ENCODE measurements around the gene PCNX2.

GRCh38 chr1:233253832-233254331, 41.6 kb downstream of the PCNX2 start:
- TF ChIP-seq, protein P1, sequence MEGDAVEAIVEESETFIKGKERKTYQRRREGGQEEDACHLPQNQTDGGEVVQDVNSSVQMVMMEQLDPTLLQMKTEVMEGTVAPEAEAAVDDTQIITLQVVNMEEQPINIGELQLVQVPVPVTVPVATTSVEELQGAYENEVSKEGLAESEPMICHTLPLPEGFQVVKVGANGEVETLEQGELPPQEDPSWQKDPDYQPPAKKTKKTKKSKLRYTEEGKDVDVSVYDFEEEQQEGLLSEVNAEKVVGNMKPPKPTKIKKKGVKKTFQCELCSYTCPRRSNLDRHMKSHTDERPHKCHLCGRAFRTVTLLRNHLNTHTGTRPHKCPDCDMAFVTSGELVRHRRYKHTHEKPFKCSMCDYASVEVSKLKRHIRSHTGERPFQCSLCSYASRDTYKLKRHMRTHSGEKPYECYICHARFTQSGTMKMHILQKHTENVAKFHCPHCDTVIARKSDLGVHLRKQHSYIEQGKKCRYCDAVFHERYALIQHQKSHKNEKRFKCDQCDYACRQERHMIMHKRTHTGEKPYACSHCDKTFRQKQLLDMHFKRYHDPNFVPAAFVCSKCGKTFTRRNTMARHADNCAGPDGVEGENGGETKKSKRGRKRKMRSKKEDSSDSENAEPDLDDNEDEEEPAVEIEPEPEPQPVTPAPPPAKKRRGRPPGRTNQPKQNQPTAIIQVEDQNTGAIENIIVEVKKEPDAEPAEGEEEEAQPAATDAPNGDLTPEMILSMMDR (IDR thresholded peaks at IDR 0.05), result no peak
- TF ChIP-seq POLR2A (IDR thresholded peaks at IDR 0.05) (no peak), POLR2AphosphoS5 (IDR thresholded peaks at IDR 0.05) (no peak), EP300 (IDR thresholded peaks at IDR 0.05) (no peak)

Measured in stomach (tissue), 4 donors.